Activated CD8-positive, alpha-beta memory T cell treated with anti-CD3 and anti-CD28 coated beads, Interleukin-2, amount 50 U/mL, for 4 hours (primary cell): Measurements from ENCODE around the gene RNF19B.
"Not testable (repeated sequence)": the region's sequence is repeated elsewhere in the genome, so short reads cannot be mapped to it uniquely, and the experiment has no call there.

Experiments
- DNase-seq: peaks from one replicate; pipeline ENCODE4 v3.0.0-alpha.2; 2020

The RNF19B gene

GRCh38 chr1:32991819-32992488 is 27.3 kb upstream of the RNF19B start:
- DNase-seq, result no peak

GRCh38 chr1:32991386-32991785 is 26.8 kb upstream of the RNF19B start:
- no peak for DNase-seq

- DNase-seq, result no peak
Observed at GRCh38 chr1:32990887-32991286, 26.3 kb upstream of the RNF19B start.

GRCh38 chr1:32989160-32990050 is 24.8 kb upstream of the RNF19B start:
- DNase-seq, result no peak

- no peak for DNase-seq
Observed at GRCh38 chr1:32988665-32989064, 24.1 kb upstream of the RNF19B start.

- DNase-seq, result no peak
Observed at GRCh38 chr1:32985226-32985625, 20.6 kb upstream of the RNF19B start.

- no peak for DNase-seq
Observed at GRCh38 chr1:32984455-32985171, 20.0 kb upstream of the RNF19B start.

- DNase-seq, result no peak
Observed at GRCh38 chr1:32984090-32984454, 19.5 kb upstream of the RNF19B start.

- no peak for DNase-seq
Observed at GRCh38 chr1:32983020-32983419, 18.4 kb upstream of the RNF19B start.

GRCh38 chr1:32981003-32981901 is 16.6 kb upstream of the RNF19B start:
- DNase-seq, result peak; percentile 54

GRCh38 chr1:32980080-32980479 is 15.5 kb upstream of the RNF19B start:
- DNase-seq, result no peak

- no peak for DNase-seq
Observed at GRCh38 chr1:32978854-32979253, 14.2 kb upstream of the RNF19B start.

- DNase-seq, result no peak
Observed at GRCh38 chr1:32977546-32978087, 13.0 kb upstream of the RNF19B start.

GRCh38 chr1:32975055-32975454 is 10.4 kb upstream of the RNF19B start:
- not testable (repeated sequence) for DNase-seq

- not testable (repeated sequence) for DNase-seq
Observed at GRCh38 chr1:32973458-32973857, 8.8 kb upstream of the RNF19B start.

GRCh38 chr1:32972814-32973428 is 8.3 kb upstream of the RNF19B start:
- no peak for DNase-seq

GRCh38 chr1:32971576-32971975 is 7.0 kb upstream of the RNF19B start:
- no peak for DNase-seq

GRCh38 chr1:32971156-32971555 is 6.5 kb upstream of the RNF19B start:
- no peak for DNase-seq

- DNase-seq, result no peak
Observed at GRCh38 chr1:32969566-32969965, 5.0 kb upstream of the RNF19B start.

GRCh38 chr1:32967888-32968568 is 3.4 kb upstream of the RNF19B start:
- no peak for DNase-seq

GRCh38 chr1:32966900-32967299 is 2.3 kb upstream of the RNF19B start:
- DNase-seq, result no peak
